Osteocyte (in vitro differentiated cells): ENCODE data around the gene NPY2R. TPM values are rescaled to one million over a fixed set of nuclear protein-coding genes. Genes with fewer than 3 reads are reported as not detected.

Experiments
- DNase-seq: peaks from one replicate; pipeline ENCODE4 v3.0.0; 2021; ENCODE audit warnings: mixed read lengths; ENCODE audit not compliant: unreplicated experiment; ENCODE audit errors: extremely low spot score
- H3K27ac Mint-ChIP-seq: one replicate; pipeline ENCODE4 v1.8.0; 2021; ENCODE audit warnings: mild to moderate bottlenecking, mixed read lengths; ENCODE audit not compliant: unreplicated experiment
- H3K27me3 Mint-ChIP-seq: one replicate; pipeline ENCODE4 v1.8.0; 2021; ENCODE audit warnings: mixed read lengths; ENCODE audit not compliant: unreplicated experiment
- H3K36me3 Mint-ChIP-seq: one replicate; pipeline ENCODE4 v1.8.0; 2021; ENCODE audit warnings: mixed read lengths; ENCODE audit not compliant: unreplicated experiment
- H3K4me1 Mint-ChIP-seq: one replicate; pipeline ENCODE4 v1.8.0; 2021; ENCODE audit warnings: mixed read lengths; ENCODE audit not compliant: unreplicated experiment
- H3K4me3 Mint-ChIP-seq: one replicate; pipeline ENCODE4 v1.8.0; 2021; ENCODE audit warnings: mild to moderate bottlenecking, moderate library complexity, mixed read lengths; ENCODE audit not compliant: unreplicated experiment
- H3K9me3 Mint-ChIP-seq: one replicate; pipeline ENCODE4 v1.8.0; 2021; ENCODE audit warnings: mixed read lengths; ENCODE audit not compliant: unreplicated experiment
- total RNA-seq: library from RNA; stranded (reverse); gene quantifications from 2 replicates; pipeline ENCODE4 v1.2.1, GENCODE V29; 2021
- TF ChIP-seq, protein P1 (sequence below): fragments of 200-600 bp; sonication (generic); IDR thresholded peaks from 2 replicates; pipeline ENCODE4 v1.5.0; 2021; ENCODE audit warnings: antibody characterized with exemption, mild to moderate bottlenecking, moderate library complexity

Gene NPY2R
- total RNA-seq, 1 donor from 2014 or later = not detected

DNA sequence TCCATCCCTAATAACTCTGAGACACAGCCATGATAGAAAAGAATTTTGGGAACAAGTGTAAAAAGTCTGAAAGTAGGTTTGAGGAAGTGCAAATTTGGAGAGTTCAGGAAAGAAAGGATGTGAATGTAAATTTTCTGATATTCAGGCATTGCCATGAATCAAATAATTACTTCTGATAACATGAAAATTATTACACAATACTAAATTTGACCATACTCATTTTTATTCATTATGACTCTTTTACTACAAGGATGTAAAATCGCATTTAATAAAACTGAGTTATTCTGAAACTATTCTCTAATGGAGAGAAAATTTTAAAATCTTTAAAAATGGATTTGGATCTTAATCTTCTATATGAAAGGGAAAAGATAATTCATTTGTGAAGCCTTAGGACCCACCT lies 33.8 kb upstream of the NPY2R start:
- TF ChIP-seq, protein P1, sequence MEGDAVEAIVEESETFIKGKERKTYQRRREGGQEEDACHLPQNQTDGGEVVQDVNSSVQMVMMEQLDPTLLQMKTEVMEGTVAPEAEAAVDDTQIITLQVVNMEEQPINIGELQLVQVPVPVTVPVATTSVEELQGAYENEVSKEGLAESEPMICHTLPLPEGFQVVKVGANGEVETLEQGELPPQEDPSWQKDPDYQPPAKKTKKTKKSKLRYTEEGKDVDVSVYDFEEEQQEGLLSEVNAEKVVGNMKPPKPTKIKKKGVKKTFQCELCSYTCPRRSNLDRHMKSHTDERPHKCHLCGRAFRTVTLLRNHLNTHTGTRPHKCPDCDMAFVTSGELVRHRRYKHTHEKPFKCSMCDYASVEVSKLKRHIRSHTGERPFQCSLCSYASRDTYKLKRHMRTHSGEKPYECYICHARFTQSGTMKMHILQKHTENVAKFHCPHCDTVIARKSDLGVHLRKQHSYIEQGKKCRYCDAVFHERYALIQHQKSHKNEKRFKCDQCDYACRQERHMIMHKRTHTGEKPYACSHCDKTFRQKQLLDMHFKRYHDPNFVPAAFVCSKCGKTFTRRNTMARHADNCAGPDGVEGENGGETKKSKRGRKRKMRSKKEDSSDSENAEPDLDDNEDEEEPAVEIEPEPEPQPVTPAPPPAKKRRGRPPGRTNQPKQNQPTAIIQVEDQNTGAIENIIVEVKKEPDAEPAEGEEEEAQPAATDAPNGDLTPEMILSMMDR = no peak
- no peaks in the 10 kb centered on the region for H3K27me3 Mint-ChIP-seq
- H3K4me3 Mint-ChIP-seq = no peak overlapping the region
- no peaks in the 10 kb centered on the region for H3K9me3 Mint-ChIP-seq
- no peak for DNase-seq
- no peak overlapping the region for H3K27ac Mint-ChIP-seq
- H3K36me3 Mint-ChIP-seq = no peaks in the 10 kb centered on the region
- H3K4me1 Mint-ChIP-seq = no peaks in the 10 kb centered on the region

DNA sequence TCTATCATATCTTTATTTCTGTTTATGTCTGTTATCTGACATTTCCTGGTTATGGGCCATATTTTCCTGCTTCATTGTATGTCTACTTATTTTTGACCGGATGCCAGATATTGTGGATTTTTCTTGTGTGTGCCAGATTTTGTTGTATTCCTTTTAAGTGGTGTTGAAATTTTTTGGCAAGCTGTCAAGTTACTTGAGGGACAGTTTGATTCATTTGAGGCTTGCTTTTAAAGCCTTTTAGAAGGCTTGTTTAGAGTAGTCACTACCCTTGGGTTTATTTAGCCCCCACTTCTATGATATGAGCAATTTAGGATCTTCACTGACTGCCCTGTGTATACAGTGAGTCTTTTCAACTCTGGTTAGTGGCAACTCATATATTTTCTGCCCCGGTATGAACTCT lies 29.2 kb upstream of the NPY2R start:
- no peak overlapping the region for H3K4me3 Mint-ChIP-seq
- H3K36me3 Mint-ChIP-seq = no peaks in the 10 kb centered on the region
- no peaks in the 10 kb centered on the region for H3K27me3 Mint-ChIP-seq
- TF ChIP-seq, protein P1 = no peak
- DNase-seq = no peak
- H3K4me1 Mint-ChIP-seq = no peaks in the 10 kb centered on the region
- H3K9me3 Mint-ChIP-seq = no peaks in the 10 kb centered on the region
- H3K27ac Mint-ChIP-seq = no peak overlapping the region

- no peaks in the 10 kb centered on the region for H3K4me1 Mint-ChIP-seq
- no peak overlapping the region for H3K27ac Mint-ChIP-seq
- H3K36me3 Mint-ChIP-seq = no peaks in the 10 kb centered on the region
- no peak overlapping the region for H3K4me3 Mint-ChIP-seq
- DNase-seq = no peak
- TF ChIP-seq, protein P1 = no peak
- H3K9me3 Mint-ChIP-seq = no peaks in the 10 kb centered on the region
- H3K27me3 Mint-ChIP-seq = peaks cover 9% of the 10 kb centered on the region
Measured at GRCh38 chr4:155186972-155187371, 21.5 kb upstream of the NPY2R start.

GRCh38 chr4:155187989-155188388 lies 20.4 kb upstream of the NPY2R start:
- Mint-ChIP-seq H3K4me1 (no peaks in the 10 kb centered on the region), H3K4me3 (no peak overlapping the region), H3K9me3 (no peaks in the 10 kb centered on the region), H3K27ac (no peak overlapping the region), H3K27me3 (peaks cover 13% of the 10 kb centered on the region), H3K36me3 (no peaks in the 10 kb centered on the region)
- TF ChIP-seq, protein P1 = no peak
- DNase-seq = no peak

GRCh38 chr4:155190099-155190498 lies 18.3 kb upstream of the NPY2R start:
- DNase-seq = no peak
- no peaks in the 10 kb centered on the region for H3K9me3 Mint-ChIP-seq
- H3K4me3 Mint-ChIP-seq = no peak overlapping the region
- no peak overlapping the region for H3K27ac Mint-ChIP-seq
- TF ChIP-seq, protein P1 = no peak
- peaks cover 13% of the 10 kb centered on the region for H3K27me3 Mint-ChIP-seq
- no peaks in the 10 kb centered on the region for H3K36me3 Mint-ChIP-seq
- no peaks in the 10 kb centered on the region for H3K4me1 Mint-ChIP-seq
